Measurements from ENCODE around the gene KDM4B.

GRCh38 chr19:5147074-5147977 is 178.4 kb downstream of the KDM4B start:
- TF ChIP-seq ZKSCAN1 (IDR thresholded peaks at IDR 0.05; ENCODE audit: low read depth, low read length) (no peak), ATF6 (CRISPR knock-in tag; IDR thresholded peaks at IDR 0.05) (no peak), ZNF444 (CRISPR knock-in tag; IDR thresholded peaks at IDR 0.05) (no peak), EZH2 (IDR thresholded peaks at IDR 0.05; ENCODE audit: borderline replicate concordance, low read depth, low read length) (no peak), KLF6 (CRISPR knock-in tag; IDR thresholded peaks at IDR 0.05; ENCODE audit: borderline replicate concordance) (no peak), PRMT5 (CRISPR knock-in tag; IDR thresholded peaks at IDR 0.05) (no peak), CTCF (IDR thresholded peaks at IDR 0.05 in 2 of 3, conservative IDR thresholded peaks at IDR 0.05 in 1 of 3; ENCODE audit: insufficient read depth in 2 of 3, low read depth in 1 of 3, low read length in 3 of 3) (no peak), ZNF274 (IDR thresholded peaks at IDR 0.05; ENCODE audit: borderline replicate concordance, low read depth, low read length) (no peak), ZFX (CRISPR knock-in tag; IDR thresholded peaks at IDR 0.05) (no peak), ZFP30 (CRISPR knock-in tag; IDR thresholded peaks at IDR 0.05; ENCODE audit: borderline replicate concordance) (no peak), HDGF (IDR thresholded peaks at IDR 0.05) (no peak), YY1 (IDR thresholded peaks at IDR 0.05; ENCODE audit: borderline replicate concordance in 1 of 3, control insufficient read depth in 1 of 3, extremely low read depth in 1 of 3, insufficient read depth in 3 of 3, insufficient read length in 1 of 3, insufficient replicate concordance in 2 of 3, low read depth in 1 of 3, low read length in 2 of 3) (no peak), TCF7 (IDR thresholded peaks at IDR 0.05; ENCODE audit: borderline replicate concordance) (no peak), MTA3 (IDR thresholded peaks at IDR 0.05; ENCODE audit: borderline replicate concordance) (no peak)
